Peyer's patch (tissue), 4 donors: ENCODE results near the gene GPSM1. TPM values are rescaled to one million over a fixed set of nuclear protein-coding genes. Genes with fewer than 3 reads are reported as not detected.
"Not testable (repeated sequence)": the region's sequence is repeated elsewhere in the genome, so short reads cannot be mapped to it uniquely, and the experiment has no call there.

Experiments
- DNase-seq, 3 donors: peaks; one replicate each; pipeline ENCODE4 v3.0.0-alpha.2; 2017 to 2019
- H3K27ac ChIP-seq, 4 donors: fragments of 200-600 bp; sonication (generic); one replicate each; pipeline ENCODE4 v1.5.1; 2016 to 2019
- H3K27me3 ChIP-seq, 2 donors: fragments of 200-600 bp; sonication (generic); one replicate each; pipeline ENCODE4 v1.5.1; 2019
- H3K36me3 ChIP-seq, 3 donors: fragments of 200-600 bp; sonication (generic); one replicate each; pipeline ENCODE4 v1.5.1; 2016 to 2019
- H3K4me1 ChIP-seq, 4 donors: fragments of 200-600 bp; sonication (generic); one replicate each; pipeline ENCODE4 v1.5.1; 2016 to 2019
- H3K4me3 ChIP-seq, 4 donors: fragments of 200-600 bp; sonication (generic); 1 replicate in 3 of 4; 2 replicates in 1 of 4; pipeline ENCODE4 v1.5.1; 2016 to 2019; ENCODE audit warnings: mild to moderate bottlenecking in 1 of 4
- H3K9me3 ChIP-seq, 4 donors: fragments of 200-600 bp; sonication (generic); one replicate each; pipeline ENCODE4 v1.5.1; 2016 to 2019; ENCODE audit warnings: mild to moderate bottlenecking in 1 of 4
- CTCF ChIP-seq, 6 experiments: fragments of 450-650 bp in 4 of 6; fragments of 200-600 bp in 2 of 6; sonication (generic) in 1 of 6; IDR thresholded peaks; one replicate each; pipeline ENCODE4 v1.5.1; 2017 to 2019; ENCODE audit warnings: antibody characterized with exemption in 6 of 6, mild to moderate bottlenecking in 3 of 6, moderate library complexity in 1 of 6
- POLR2A ChIP-seq, 2 donors: fragments of 450-650 bp; IDR thresholded peaks; one replicate each; pipeline ENCODE4 v1.5.1; 2017; ENCODE audit warnings: antibody characterized with exemption in 2 of 2, mild to moderate bottlenecking in 2 of 2, moderate library complexity in 2 of 2
- total RNA-seq, 4 donors: library from RNA; depleted of rRNA; stranded (reverse); fragments of >200 nt; gene quantifications; one replicate each; pipeline ENCODE4 v1.1.0, GENCODE V29; 2016

The GPSM1 gene
- total RNA-seq, 4 donors from 2014 or later = 3.7 to 25.6 (median 6.0) TPM

GRCh38 chr9:136403538-136403914 lies 76.2 kb downstream of the GPSM1 start:
- TF ChIP-seq POLR2A (IDR thresholded peaks at IDR 0.05) (no peak), CTCF (IDR thresholded peaks at IDR 0.05) (no peak)
- no peaks in the 10 kb centered on the region for H3K27me3 ChIP-seq
- peaks cover 0 to 35% (median 20%) of the 10 kb centered on the region in 4 donors for H3K4me1 ChIP-seq
- peak overlapping the region in 2 of 4 donors; percentile 55 to 79 for H3K27ac ChIP-seq
- DNase-seq = peak in 2 of 3 donors; percentile 75 to 85
- H3K4me3 ChIP-seq = no peak overlapping the region
- H3K9me3 ChIP-seq = no peaks in the 10 kb centered on the region
- peaks cover 0 to 47% (median 0%) of the 10 kb centered on the region in 3 donors for H3K36me3 ChIP-seq

- Histone ChIP-seq H3K36me3 (peaks cover 0 to 47% (median 0%) of the 10 kb centered on the region in 3 donors), H3K9me3 (no peaks in the 10 kb centered on the region), H3K4me3 (no peak overlapping the region), H3K4me1 (peaks cover 0 to 34% (median 20%) of the 10 kb centered on the region in 4 donors), H3K27me3 (no peaks in the 10 kb centered on the region), H3K27ac (peak overlapping the region in 2 of 4 donors; percentile 55 to 79)
- DNase-seq = peak in 2 of 3 donors; percentile 56 to 60
- TF ChIP-seq CTCF (IDR thresholded peaks at IDR 0.05) (no peak), POLR2A (IDR thresholded peaks at IDR 0.05) (no peak)
Observed at GRCh38 chr9:136403915-136404800, 76.8 kb downstream of the GPSM1 start.

GRCh38 chr9:136404801-136405136 lies 77.4 kb downstream of the GPSM1 start:
- H3K9me3 ChIP-seq = no peaks in the 10 kb centered on the region
- TF ChIP-seq CTCF (IDR thresholded peaks at IDR 0.05) = no peak
- H3K4me3 ChIP-seq = no peak overlapping the region
- H3K36me3 ChIP-seq = peaks cover 0 to 47% (median 0%) of the 10 kb centered on the region in 3 donors
- peak overlapping the region in 2 of 4 donors; percentile 55 to 79 for H3K27ac ChIP-seq
- H3K4me1 ChIP-seq = peaks cover 0 to 36% (median 24%) of the 10 kb centered on the region in 4 donors
- H3K27me3 ChIP-seq = no peaks in the 10 kb centered on the region
- no peak for DNase-seq

- no peaks in the 10 kb centered on the region for H3K9me3 ChIP-seq
- peak overlapping the region in 1 of 4 donors; percentile 79 for H3K27ac ChIP-seq
- peaks cover 0 to 32% (median 22%) of the 10 kb centered on the region in 4 donors for H3K4me1 ChIP-seq
- H3K4me3 ChIP-seq = no peak overlapping the region
- no peak for DNase-seq
- H3K36me3 ChIP-seq = peaks cover 0 to 47% (median 0%) of the 10 kb centered on the region in 3 donors
- H3K27me3 ChIP-seq = no peaks in the 10 kb centered on the region
- TF ChIP-seq POLR2A (IDR thresholded peaks at IDR 0.05) (no peak), CTCF (IDR thresholded peaks at IDR 0.05) (no peak)
Observed at GRCh38 chr9:136405481-136405880, 78.1 kb downstream of the GPSM1 start.

GRCh38 chr9:136405904-136406303 lies 78.6 kb downstream of the GPSM1 start:
- Histone ChIP-seq H3K36me3 (peaks cover 0 to 47% (median 0%) of the 10 kb centered on the region in 3 donors), H3K4me1 (peaks cover 0 to 29% (median 19%) of the 10 kb centered on the region in 4 donors)
- H3K4me3 ChIP-seq, H3K27ac ChIP-seq, DNase-seq, H3K27me3 ChIP-seq, H3K9me3 ChIP-seq: not testable (repeated sequence)

- H3K4me1 ChIP-seq = peaks cover 0 to 36% (median 29%) of the 10 kb centered on the region in 4 donors
- H3K27me3 ChIP-seq, H3K4me3 ChIP-seq, H3K9me3 ChIP-seq, H3K27ac ChIP-seq, DNase-seq: not testable (repeated sequence)
- H3K36me3 ChIP-seq = peaks cover 0 to 47% (median 0%) of the 10 kb centered on the region in 3 donors
Observed at GRCh38 chr9:136407061-136407460, 79.7 kb downstream of the GPSM1 start.
